Measurements from ENCODE around the gene DKK2. TPM values are rescaled to one million over a fixed set of nuclear protein-coding genes. Genes with fewer than 3 reads are reported as not detected.

DKK2 gene
- total RNA-seq, 1 experiment from 2014 or later: not detected

- Mint-ChIP-seq H3K36me3 (peaks cover 19% of the 10 kb centered on the region), H3K4me1 (no peaks in the 10 kb centered on the region), H3K4me3 (no peak overlapping the region), H3K27me3 (ENCODE audit: low read depth) (no peaks in the 10 kb centered on the region), H3K9me3 (peaks cover 26% of the 10 kb centered on the region), H3K27ac (no peak overlapping the region)
- no peak for TF ChIP-seq TEAD1 (CRISPR knock-in tag; IDR thresholded peaks at IDR 0.05)
- no peak for TF ChIP-seq E2F1 (CRISPR knock-in tag; IDR thresholded peaks at IDR 0.05)
- TF ChIP-seq JAZF1 (CRISPR knock-in tag; IDR thresholded peaks at IDR 0.05): no peak
- ChIA-PET POLR2A (no interaction called here), CTCF (interaction anchor here (0.9 to 1.3 kb wide), 4 partner anchors 10 to 475 kb away, joined by 3 to 8 read pairs (median 4); no protein-coding TSS in a partner anchor)
- no peak for DNase-seq (ENCODE audit: low spot score)
- no peak; the same call in 1 of the 2 replicates for ATAC-seq
Measured at GRCh38 chr4:107044170-107044569, 8.1 kb upstream of the DKK2 start.

- peaks cover 58% of the 10 kb centered on the region for H3K27me3 Mint-ChIP-seq (ENCODE audit: low read depth)
- peak; percentile 70 for DNase-seq (ENCODE audit: low spot score)
- peak overlapping the region; percentile 90 for H3K4me3 Mint-ChIP-seq
- TF ChIP-seq ZNF423 (CRISPR knock-in tag; IDR thresholded peaks at IDR 0.05): no peak
- peak; percentile 44 for TF ChIP-seq MAX (CRISPR knock-in tag; IDR thresholded peaks at IDR 0.05)
- 0 out of 2 replicates have a peak, but pooled peaks have one; percentile 27 for TF ChIP-seq ETV6 (CRISPR knock-in tag; IDR thresholded peaks at IDR 0.05)
- TF ChIP-seq CREM (CRISPR knock-in tag; IDR thresholded peaks at IDR 0.05): 0 out of 2 replicates have a peak, but pooled peaks have one; percentile 27
- ChIA-PET POLR2A (no interaction called here), CTCF (interaction anchor here (1.1 to 2.2 kb wide), 3 partner anchors 57 to 162 kb away, joined by 3 to 7 read pairs (median 6); no protein-coding TSS in a partner anchor)
- no peaks in the 10 kb centered on the region for H3K9me3 Mint-ChIP-seq
- no peaks in the 10 kb centered on the region for H3K36me3 Mint-ChIP-seq
- H3K27ac Mint-ChIP-seq: no peak overlapping the region
- H3K4me1 Mint-ChIP-seq: peaks cover 30% of the 10 kb centered on the region
- peak; percentile 74 for ATAC-seq
Measured at GRCh38 chr4:107037199-107037584, 1.1 kb upstream of the DKK2 start.

GRCh38 chr4:107036584-107037198 is 578 bp upstream of the DKK2 start:
- H3K27me3 Mint-ChIP-seq (ENCODE audit: low read depth): peaks cover 58% of the 10 kb centered on the region
- ChIA-PET CTCF (interaction anchor here (0.5 to 2.2 kb wide), 7 partner anchors 58 to 489 kb away, joined by 3 to 7 read pairs (median 4); no protein-coding TSS in a partner anchor), POLR2A (no interaction called here)
- ATAC-seq (peak; percentile 4; the same call in 1 of the 2 replicates), DNase-seq (ENCODE audit: low spot score) (no peak)
- H3K36me3 Mint-ChIP-seq: no peaks in the 10 kb centered on the region
- TF ChIP-seq ZNF232 (CRISPR knock-in tag; IDR thresholded peaks at IDR 0.05) (0 out of 2 replicates have a peak, but pooled peaks have one; percentile 20), STAT6 (CRISPR knock-in tag; conservative IDR thresholded peaks at IDR 0.05; ENCODE audit: low read depth) (no peak), FOXP4 (CRISPR knock-in tag; IDR thresholded peaks at IDR 0.05) (no peak), FOXP1 (CRISPR knock-in tag; IDR thresholded peaks at IDR 0.05; ENCODE audit: borderline replicate concordance) (no peak)
- H3K27ac Mint-ChIP-seq: no peak overlapping the region
- H3K4me3 Mint-ChIP-seq: peak overlapping the region; percentile 90
- no peaks in the 10 kb centered on the region for H3K9me3 Mint-ChIP-seq
- peaks cover 30% of the 10 kb centered on the region for H3K4me1 Mint-ChIP-seq

All from WTC11 (cell line).